Measurements from ENCODE around the gene OSBP2.
"Not testable (repeated sequence)": the region's sequence is repeated elsewhere in the genome, so short reads cannot be mapped to it uniquely, and the experiment has no call there.

OSBP2 gene

GRCh38 chr22:30733181-30733631 is 38.5 kb downstream of the OSBP2 start:
- Histone ChIP-seq H3K4me1 (ENCODE audit: control insufficient read depth, low read length) (no peaks in the 10 kb centered on the region), H3K9me2 (replicated peaks; ENCODE audit: control insufficient read depth, low read length) (no peaks in the 10 kb centered on the region), H3F3A (ENCODE audit: control insufficient read depth, insufficient read depth) (no peaks in the 10 kb centered on the region), H3K4me3 (ENCODE audit: low read length) (no peak overlapping the region), H3K4me2 (ENCODE audit: low read length) (no peak overlapping the region), H4K20me1 (ENCODE audit: control insufficient read depth, insufficient read depth, low read depth, low read length) (no peaks in the 10 kb centered on the region), H3K36me3 (ENCODE audit: control insufficient read depth, low read length) (no peaks in the 10 kb centered on the region), H3K9me3 (ENCODE audit: control insufficient read depth, insufficient read depth, low read length) (no peaks in the 10 kb centered on the region), H3K27ac (ENCODE audit: low read depth, low read length) (no peak overlapping the region), H3K27me3 (ENCODE audit: control insufficient read depth, low read length) (peaks cover 6% of the 10 kb centered on the region; the same call in 1 of the 2 replicates), H3K79me2 (ENCODE audit: control insufficient read depth, low read length) (no peaks in the 10 kb centered on the region)
- TF ChIP-seq CTCF (IDR thresholded peaks at IDR 0.05; ENCODE audit: low read depth, low read length, poor library complexity, severe bottlenecking) (no peak), EZH2phosphoT487 (IDR thresholded peaks at IDR 0.05; ENCODE audit: borderline replicate concordance, low read length) (no peak)

DNA sequence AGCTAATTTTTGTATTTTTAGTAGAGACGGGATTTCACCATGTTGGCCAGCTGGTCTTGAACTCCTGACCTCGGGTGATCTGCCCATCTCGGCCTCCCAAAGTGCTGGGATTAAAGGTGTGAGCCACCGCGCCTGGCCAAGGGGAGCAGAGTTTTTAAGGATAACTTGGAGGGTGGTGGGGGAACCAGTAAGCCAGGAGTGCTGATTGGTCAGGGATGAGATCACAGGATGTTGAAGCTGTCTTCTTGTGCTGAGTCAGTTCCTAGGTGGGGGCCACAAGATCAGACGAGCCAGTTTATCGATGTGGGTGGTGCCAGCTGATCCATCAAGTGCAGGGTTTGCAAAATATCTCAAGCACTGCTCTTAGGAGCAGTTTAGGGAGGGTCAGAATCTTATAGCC is 45.3 kb downstream of the OSBP2 start:
- not testable (repeated sequence) for H3K27ac ChIP-seq (ENCODE audit: low read depth, low read length); H3K4me2 ChIP-seq (ENCODE audit: low read length); H3K79me2 ChIP-seq (ENCODE audit: control insufficient read depth, low read length); H3K9me3 ChIP-seq (ENCODE audit: control insufficient read depth, insufficient read depth, low read length); H3K36me3 ChIP-seq (ENCODE audit: control insufficient read depth, low read length); H3F3A ChIP-seq (ENCODE audit: control insufficient read depth, insufficient read depth); H3K4me1 ChIP-seq (ENCODE audit: control insufficient read depth, low read length); H3K9me2 ChIP-seq (replicated peaks; ENCODE audit: control insufficient read depth, low read length); H4K20me1 ChIP-seq (ENCODE audit: control insufficient read depth, insufficient read depth, low read depth, low read length); H3K4me3 ChIP-seq (ENCODE audit: low read length)
- peaks cover 18% of the 10 kb centered on the region for H3K27me3 ChIP-seq (ENCODE audit: control insufficient read depth, low read length)

GRCh38 chr22:30740511-30740910 is 45.8 kb downstream of the OSBP2 start:
- not testable (repeated sequence) for H3K4me3 ChIP-seq (ENCODE audit: low read length); H3K9me3 ChIP-seq (ENCODE audit: control insufficient read depth, insufficient read depth, low read length); H3K36me3 ChIP-seq (ENCODE audit: control insufficient read depth, low read length); H4K20me1 ChIP-seq (ENCODE audit: control insufficient read depth, insufficient read depth, low read depth, low read length); H3K4me2 ChIP-seq (ENCODE audit: low read length); H3F3A ChIP-seq (ENCODE audit: control insufficient read depth, insufficient read depth); H3K27ac ChIP-seq (ENCODE audit: low read depth, low read length); H3K79me2 ChIP-seq (ENCODE audit: control insufficient read depth, low read length); H3K4me1 ChIP-seq (ENCODE audit: control insufficient read depth, low read length); H3K9me2 ChIP-seq (replicated peaks; ENCODE audit: control insufficient read depth, low read length)
- peaks cover 18% of the 10 kb centered on the region for H3K27me3 ChIP-seq (ENCODE audit: control insufficient read depth, low read length)

DNA sequence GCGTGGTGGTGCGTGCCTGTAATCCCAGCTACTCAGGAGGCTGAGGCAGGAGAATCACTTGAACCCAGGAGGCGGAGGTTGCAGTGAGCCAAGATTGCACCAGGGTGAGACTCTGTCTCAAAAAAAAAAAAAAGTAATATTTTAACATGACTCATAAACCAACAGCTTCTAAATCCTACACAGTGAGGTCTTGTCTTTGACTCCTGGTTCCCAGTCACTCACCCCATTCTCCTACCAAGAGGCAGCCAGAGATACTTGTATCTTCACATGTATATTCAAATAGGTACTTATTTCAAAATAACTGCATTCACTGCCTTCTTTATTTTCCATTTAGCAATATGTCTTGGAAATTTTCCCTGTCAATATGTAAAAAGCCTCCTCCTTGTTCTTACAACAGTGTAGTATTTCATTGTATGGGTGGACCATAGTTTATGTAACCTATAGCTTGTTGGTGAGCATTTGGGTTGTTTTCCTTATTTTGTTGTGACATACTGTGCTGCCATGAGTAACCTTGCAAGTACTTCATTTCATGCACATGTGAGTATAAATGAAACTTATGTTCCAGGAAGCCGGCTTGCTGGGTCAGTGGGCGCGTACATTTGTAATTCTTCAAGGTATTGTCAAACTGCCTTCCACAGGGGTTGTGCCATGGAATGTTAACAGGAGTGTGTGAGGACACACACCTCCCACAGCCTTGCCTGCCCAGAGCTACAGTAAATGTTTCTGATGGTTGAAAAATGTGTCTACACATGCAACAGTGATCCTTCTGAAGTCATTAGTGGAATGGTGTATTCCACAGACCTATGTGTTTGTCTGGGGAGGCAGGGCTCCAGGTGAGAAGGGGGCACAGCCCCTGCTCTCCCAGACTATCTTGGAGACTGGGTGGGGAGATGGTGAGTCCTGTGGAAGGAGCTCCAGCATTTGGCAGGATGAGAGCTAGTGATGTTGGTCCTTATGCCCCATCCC is 47.9 kb downstream of the OSBP2 start:
- Histone ChIP-seq H3K79me2 (ENCODE audit: control insufficient read depth, low read length) (no peaks in the 10 kb centered on the region), H4K20me1 (ENCODE audit: control insufficient read depth, insufficient read depth, low read depth, low read length) (no peaks in the 10 kb centered on the region), H3F3A (ENCODE audit: control insufficient read depth, insufficient read depth) (no peaks in the 10 kb centered on the region), H3K9me2 (replicated peaks; ENCODE audit: control insufficient read depth, low read length) (no peaks in the 10 kb centered on the region), H3K9me3 (ENCODE audit: control insufficient read depth, insufficient read depth, low read length) (no peaks in the 10 kb centered on the region), H3K4me1 (ENCODE audit: control insufficient read depth, low read length) (no peaks in the 10 kb centered on the region), H3K4me2 (ENCODE audit: low read length) (no peak overlapping the region), H3K36me3 (ENCODE audit: control insufficient read depth, low read length) (no peaks in the 10 kb centered on the region), H3K27ac (ENCODE audit: low read depth, low read length) (no peak overlapping the region), H3K27me3 (ENCODE audit: control insufficient read depth, low read length) (peaks cover 18% of the 10 kb centered on the region), H3K4me3 (ENCODE audit: low read length) (no peak overlapping the region)
- TF ChIP-seq EZH2phosphoT487 (IDR thresholded peaks at IDR 0.05; ENCODE audit: borderline replicate concordance, low read length) (0 out of 2 replicates have a peak, but pooled peaks have one; percentile 33), CTCF (IDR thresholded peaks at IDR 0.05; ENCODE audit: low read depth, low read length, poor library complexity, severe bottlenecking) (no peak)
